Subcutaneous adipose tissue (tissue), 4 donors: ENCODE data around the gene MRPL19. TPM values are rescaled to one million over a fixed set of nuclear protein-coding genes. Genes with fewer than 3 reads are reported as not detected.

ENCODE experiments used
- total RNA-seq, 4 donors: library from RNA; depleted of rRNA; stranded (reverse); fragments of >200 nt; gene quantifications; one replicate each; pipeline ENCODE4 v1.1.0, GENCODE V29; 2016
- TF ChIP-seq, protein P1 (sequence below): fragments of 450-650 bp; IDR thresholded peaks from one replicate; pipeline ENCODE4 v1.5.1; 2016; ENCODE audit warnings: low read depth, mild to moderate bottlenecking, control low read depth, antibody characterized with exemption, moderate library complexity

MRPL19 gene
- total RNA-seq, result 10 to 100 TPM; 24.1 to 39.1 (median 32.0) TPM

DNA sequence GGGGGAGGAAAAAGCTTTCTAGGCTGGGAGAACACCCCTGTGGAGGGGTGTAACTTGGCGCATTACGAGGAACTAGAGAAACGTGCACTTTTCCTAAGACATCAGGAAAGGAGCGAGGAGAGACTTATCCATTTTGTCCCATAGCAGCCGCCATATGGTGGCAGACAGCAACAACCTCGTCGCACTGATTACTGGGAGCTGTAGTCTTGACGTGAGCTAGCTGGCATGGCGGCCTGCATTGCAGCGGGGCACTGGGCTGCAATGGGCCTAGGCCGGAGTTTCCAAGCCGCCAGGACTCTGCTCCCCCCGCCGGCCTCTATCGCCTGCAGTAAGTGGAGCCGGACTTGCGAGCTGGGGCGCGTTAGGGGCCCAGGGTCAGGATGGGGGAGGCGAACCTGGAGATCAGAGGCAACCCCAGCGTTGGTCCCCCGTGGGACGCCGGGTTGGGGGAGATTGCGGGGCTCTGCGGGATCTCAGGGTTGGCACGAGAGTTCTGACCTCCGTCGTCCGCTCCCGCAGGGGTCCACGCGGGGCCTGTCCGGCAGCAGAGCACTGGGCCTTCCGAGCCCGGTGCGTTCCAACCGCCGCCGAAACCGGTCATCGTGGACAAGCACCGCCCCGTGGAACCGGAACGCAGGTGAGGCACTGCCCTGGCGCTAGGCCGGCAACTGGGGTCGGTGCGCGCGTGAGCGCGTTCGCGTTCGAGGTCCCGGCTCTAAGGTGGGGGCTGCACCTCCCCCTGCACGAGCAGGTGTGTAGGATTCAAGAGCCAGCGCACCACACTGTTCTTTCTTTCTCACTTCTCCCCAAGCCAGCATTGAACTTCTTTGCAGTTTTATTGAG is at the start of gene MRPL19:
Gene MRPL19, plus strand, starts transcription at position 201 of the 843 bp plus-strand sequence. Its CDS starts 25 bp downstream, at position 226.
- TF ChIP-seq, protein P1, sequence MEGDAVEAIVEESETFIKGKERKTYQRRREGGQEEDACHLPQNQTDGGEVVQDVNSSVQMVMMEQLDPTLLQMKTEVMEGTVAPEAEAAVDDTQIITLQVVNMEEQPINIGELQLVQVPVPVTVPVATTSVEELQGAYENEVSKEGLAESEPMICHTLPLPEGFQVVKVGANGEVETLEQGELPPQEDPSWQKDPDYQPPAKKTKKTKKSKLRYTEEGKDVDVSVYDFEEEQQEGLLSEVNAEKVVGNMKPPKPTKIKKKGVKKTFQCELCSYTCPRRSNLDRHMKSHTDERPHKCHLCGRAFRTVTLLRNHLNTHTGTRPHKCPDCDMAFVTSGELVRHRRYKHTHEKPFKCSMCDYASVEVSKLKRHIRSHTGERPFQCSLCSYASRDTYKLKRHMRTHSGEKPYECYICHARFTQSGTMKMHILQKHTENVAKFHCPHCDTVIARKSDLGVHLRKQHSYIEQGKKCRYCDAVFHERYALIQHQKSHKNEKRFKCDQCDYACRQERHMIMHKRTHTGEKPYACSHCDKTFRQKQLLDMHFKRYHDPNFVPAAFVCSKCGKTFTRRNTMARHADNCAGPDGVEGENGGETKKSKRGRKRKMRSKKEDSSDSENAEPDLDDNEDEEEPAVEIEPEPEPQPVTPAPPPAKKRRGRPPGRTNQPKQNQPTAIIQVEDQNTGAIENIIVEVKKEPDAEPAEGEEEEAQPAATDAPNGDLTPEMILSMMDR, result no peak

DNA sequence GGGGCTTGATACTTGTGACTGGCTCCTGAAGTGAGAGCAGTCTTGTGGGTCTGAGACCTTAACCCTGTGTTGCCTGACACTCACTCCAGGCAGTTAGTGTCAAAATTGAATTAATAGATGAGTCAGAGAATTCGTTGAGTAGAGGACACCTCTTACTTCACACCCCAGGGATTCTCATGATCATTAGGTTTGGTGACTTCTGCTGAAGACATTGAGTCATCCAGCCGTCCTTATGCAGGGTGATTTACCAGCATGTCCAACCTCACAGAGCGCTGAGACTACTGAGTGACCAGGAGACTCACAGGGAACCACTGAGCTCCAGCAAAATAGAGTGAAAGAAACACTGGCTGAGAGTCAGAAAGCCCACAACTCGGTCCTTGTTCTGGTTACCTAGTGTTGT is 49.8 kb upstream of the MRPL19 start:
- TF ChIP-seq, protein P1, result no peak

DNA sequence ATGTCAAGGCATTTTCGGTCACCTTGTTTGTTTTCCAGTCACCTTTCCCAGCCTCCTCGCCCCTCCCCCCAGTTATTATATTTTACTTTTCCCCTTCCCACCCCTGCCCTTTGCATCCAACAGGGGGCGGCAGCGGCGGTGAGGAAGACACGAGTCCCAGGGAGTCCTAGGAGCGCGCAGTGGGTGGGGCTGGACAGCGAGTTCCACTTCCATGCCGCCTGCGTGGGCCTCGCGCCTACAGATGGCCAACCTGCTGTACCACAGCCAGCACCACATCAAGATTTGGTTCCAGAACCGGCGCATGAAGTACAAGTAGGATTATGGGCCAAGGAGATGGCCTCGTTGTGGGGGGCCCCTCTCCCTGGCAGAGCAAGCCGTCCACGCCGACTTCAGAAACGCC is 48.6 kb upstream of the MRPL19 start:
- TF ChIP-seq, protein P1, result no peak

DNA sequence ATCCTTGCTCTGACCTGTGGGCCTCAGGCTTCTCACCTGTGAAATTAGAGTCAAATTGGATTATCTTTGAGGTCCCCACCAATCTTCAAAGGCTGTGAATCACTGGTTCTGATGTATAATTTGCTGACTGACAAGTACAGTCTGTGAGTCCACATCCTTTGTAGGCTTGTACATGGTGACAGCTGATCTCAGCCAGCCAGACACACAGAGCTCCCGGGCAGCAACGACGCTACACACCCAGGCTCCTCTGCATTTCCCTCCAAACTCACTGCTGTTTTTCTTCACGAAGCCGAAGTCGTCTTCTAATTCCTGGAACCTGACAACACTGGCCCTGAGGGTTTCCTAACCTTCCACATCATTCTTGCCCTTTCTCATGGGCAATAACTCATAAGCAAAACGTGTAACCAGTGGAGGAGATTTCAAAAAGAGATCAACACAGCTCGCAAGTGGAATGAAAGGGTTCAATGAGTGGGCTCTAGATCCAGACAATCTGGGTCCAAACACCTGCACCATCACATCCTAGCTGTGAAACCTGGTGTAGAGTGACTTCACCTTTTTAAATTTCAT is 47.9 kb upstream of the MRPL19 start:
- TF ChIP-seq, protein P1, result no peak

DNA sequence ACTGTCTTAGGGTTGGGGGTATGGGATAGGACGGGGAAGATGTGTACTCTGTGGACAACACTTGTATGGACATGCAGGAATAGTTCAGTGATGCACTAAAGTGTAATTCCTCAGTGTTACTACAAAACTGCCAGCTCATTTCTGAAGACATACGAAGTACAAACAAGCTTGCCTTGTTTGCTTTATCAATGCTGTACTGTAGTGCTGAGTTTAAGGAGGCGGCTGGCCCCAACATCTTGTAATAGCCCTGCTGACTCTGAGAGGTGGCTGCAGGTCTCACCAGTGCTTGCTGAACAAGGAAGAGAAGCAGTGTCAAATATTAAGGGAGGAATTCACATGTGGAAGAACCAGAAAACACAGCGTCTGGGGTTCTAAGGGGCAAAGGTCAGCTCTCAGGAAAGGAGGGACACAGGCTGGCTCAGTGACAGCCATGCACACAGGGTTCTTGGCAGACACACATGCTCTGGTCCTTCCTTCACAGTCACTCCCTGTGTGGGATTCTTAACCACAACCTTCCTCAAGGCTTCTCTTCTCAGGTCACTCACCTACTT is 46.0 kb upstream of the MRPL19 start:
- TF ChIP-seq, protein P1, result no peak

DNA sequence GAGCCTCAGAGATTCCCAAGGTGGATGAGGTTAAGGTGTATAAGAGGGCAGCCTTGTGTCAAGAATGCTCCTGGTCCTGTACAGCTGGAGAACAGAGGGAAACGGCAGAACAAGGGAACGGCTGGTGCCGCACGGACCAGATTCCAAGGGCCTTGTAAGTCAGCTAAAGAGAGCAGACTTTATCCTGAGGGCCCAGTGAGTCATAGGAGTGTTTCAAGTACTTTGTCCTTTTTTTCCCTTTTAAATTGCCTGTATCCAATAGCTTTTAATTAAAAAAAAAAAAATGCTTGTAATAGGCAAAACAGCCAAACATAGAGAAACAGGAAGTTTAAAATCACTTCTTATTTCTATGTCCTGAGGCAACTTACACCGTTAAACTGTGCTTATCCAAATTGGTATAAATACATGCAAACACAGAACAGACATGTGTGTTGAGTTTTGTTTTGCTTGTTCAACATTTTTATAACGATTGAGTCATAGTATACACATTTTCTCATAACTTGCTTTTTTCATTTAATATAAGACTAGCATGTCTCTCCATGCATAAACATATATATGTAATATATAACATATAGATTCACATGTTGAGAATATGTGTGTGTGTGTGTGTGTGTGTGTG is 43.8 kb upstream of the MRPL19 start:
- TF ChIP-seq, protein P1, result no peak

DNA sequence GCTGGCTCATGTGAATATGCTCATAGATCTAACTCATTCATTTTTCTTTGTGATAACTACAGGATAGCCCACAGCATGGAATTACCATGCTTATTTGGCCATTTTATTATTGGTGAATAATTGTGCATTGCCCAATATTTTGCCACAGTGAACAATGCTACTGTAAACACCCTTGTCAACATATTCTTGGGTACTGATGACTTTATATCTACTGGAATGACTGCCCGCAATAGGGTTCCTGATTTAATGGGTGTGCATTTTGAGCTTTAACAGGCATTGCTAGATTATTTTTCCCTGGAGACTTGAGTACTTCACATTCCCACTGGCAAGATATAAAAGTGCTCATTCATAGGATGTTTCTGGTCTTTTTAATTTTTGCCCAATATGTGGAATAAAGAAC is 43.1 kb upstream of the MRPL19 start:
- TF ChIP-seq, protein P1, result no peak
